Ascending aorta (tissue), 2 donors: Measurements from ENCODE around the gene EPM2AIP1. TPM values are rescaled to one million over a fixed set of nuclear protein-coding genes. Genes with fewer than 3 reads are reported as not detected.

Source experiments
- DNase-seq, 2 donors: peaks; one replicate each; pipeline ENCODE4 v3.0.0-alpha.2; 2019; ENCODE audit warnings: low spot score in 2 of 2
- H3K27ac ChIP-seq, 2 donors: fragments of 200-600 bp; sonication (generic); one replicate each; pipeline ENCODE4 v1.5.1; 2016 to 2017; ENCODE audit warnings: mild to moderate bottlenecking in 1 of 2
- H3K27me3 ChIP-seq: fragments of 200-600 bp; sonication (generic); one replicate; pipeline ENCODE4 v1.5.1; 2017
- H3K36me3 ChIP-seq, 2 donors: fragments of 200-600 bp; sonication (generic); one replicate each; pipeline ENCODE4 v1.5.1; 2016
- H3K4me1 ChIP-seq, 2 donors: fragments of 200-600 bp; sonication (generic); one replicate each; pipeline ENCODE4 v1.5.1; 2016 to 2017; ENCODE audit warnings: mild to moderate bottlenecking in 1 of 2
- H3K4me3 ChIP-seq, 2 donors: fragments of 200-600 bp; sonication (generic); one replicate each; pipeline ENCODE4 v1.5.1; 2016 to 2017; ENCODE audit warnings: mild to moderate bottlenecking in 1 of 2
- H3K9me3 ChIP-seq, 2 donors: fragments of 200-600 bp; sonication (generic); one replicate each; pipeline ENCODE4 v1.5.1; 2016
- intact Hi-C: fragments of 100-400 bp; cut with DNase I; formaldehyde crosslinking; loops from one replicate; pipeline ENCODE4 v1.15.1; 2023
- total RNA-seq: library from RNA; depleted of rRNA; stranded (reverse); fragments of >200 nt; gene quantifications from one replicate; pipeline ENCODE4 v1.1.0, GENCODE V29; 2016
- TF ChIP-seq, protein P1 (sequence below), 3 experiments: fragments of 200-600 bp in 2 of 3; fragments of 450-650 bp in 1 of 3; sonication (generic) in 2 of 3; IDR thresholded peaks; one replicate each; pipeline ENCODE4 v1.5.1; 2016 to 2019; ENCODE audit warnings: antibody characterized with exemption in 3 of 3, mild to moderate bottlenecking in 1 of 3, moderate library complexity in 1 of 3

Gene EPM2AIP1
- total RNA-seq, 1 donor from 2014 or later, result 1.9 TPM

DNA sequence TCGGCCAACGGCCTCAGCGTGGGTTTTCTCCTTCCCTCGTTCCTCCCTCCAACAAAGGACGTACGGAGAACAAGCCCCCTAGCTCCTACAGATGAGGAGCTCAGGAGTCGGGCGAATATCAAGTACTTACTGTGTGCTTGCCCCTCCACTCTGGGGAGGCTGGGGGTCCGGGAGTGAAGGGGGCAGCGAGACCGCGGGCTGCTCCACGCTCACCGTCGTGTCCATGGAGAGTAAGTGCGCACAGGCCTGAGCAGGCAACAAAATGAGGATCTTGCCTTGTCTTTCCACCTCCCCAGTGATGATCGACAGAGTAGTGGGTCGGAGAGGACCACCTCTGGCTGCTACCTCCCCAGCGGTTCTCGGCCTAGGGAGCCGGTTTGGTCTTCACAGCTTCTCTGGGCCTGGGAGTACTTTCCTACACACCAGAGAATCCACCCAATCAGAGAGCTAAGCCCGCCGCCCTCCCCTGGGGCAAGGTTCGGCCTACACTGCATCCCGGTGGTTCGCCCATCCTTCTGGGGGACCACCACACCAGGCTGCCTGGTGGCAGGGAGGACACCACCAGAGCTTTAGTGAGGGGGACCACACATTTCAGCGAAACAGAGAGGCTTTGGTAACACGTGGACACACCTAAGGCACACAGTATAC lies 47.5 kb downstream of the EPM2AIP1 start:
- Histone ChIP-seq H3K4me1 (peaks cover 4 to 16% of the 10 kb centered on the region in 2 donors), H3K27me3 (no peaks in the 10 kb centered on the region), H3K9me3 (peaks cover 0 to 10% of the 10 kb centered on the region in 2 donors), H3K36me3 (no peaks in the 10 kb centered on the region), H3K4me3 (peak overlapping the region; percentile 72 to 86), H3K27ac (peak overlapping the region; percentile 78 to 82)
- DNase-seq, result no peak
- intact Hi-C loops, result no loop called here
- TF ChIP-seq, protein P1, sequence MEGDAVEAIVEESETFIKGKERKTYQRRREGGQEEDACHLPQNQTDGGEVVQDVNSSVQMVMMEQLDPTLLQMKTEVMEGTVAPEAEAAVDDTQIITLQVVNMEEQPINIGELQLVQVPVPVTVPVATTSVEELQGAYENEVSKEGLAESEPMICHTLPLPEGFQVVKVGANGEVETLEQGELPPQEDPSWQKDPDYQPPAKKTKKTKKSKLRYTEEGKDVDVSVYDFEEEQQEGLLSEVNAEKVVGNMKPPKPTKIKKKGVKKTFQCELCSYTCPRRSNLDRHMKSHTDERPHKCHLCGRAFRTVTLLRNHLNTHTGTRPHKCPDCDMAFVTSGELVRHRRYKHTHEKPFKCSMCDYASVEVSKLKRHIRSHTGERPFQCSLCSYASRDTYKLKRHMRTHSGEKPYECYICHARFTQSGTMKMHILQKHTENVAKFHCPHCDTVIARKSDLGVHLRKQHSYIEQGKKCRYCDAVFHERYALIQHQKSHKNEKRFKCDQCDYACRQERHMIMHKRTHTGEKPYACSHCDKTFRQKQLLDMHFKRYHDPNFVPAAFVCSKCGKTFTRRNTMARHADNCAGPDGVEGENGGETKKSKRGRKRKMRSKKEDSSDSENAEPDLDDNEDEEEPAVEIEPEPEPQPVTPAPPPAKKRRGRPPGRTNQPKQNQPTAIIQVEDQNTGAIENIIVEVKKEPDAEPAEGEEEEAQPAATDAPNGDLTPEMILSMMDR (IDR thresholded peaks at IDR 0.05), result no peak

DNA sequence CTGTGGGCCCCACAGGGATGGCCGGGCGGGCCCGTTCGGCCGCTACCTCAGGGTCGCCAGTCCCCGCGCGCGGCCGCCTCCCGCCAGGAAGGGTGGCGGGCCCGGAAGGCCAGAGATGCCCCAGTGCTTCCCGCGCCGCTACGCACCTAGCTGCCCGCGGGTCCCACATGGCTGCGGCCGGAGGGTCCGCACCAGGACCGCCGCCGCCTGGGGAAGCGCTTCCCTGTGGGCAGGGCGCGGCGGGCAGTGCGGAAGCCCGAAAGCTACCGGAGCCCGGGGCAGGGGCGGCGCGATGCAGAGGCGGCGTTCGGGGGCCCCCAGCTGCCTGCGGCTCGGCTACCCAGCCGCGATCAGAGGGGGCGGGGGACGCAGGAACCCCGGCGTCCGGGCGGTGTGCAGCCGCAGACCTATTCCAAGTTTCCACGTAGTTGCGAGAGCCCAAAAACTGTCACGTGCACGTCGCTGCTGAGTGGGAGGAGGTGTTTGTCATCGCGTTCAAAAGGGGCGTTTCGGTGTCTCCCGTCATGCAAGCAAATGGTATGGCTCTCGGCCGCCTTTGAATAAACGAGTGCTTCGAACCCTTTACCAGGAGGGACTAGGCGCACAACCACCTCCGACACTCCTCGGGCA lies 48.2 kb downstream of the EPM2AIP1 start, which contains the start of gene TRANK1:
Gene TRANK1, minus strand, starts transcription at position 414 of the 630 bp plus-strand sequence. Its CDS starts 245 bp downstream, at position 169.
- no peaks in the 10 kb centered on the region for H3K27me3 ChIP-seq
- H3K9me3 ChIP-seq, result peaks cover 0 to 10% of the 10 kb centered on the region in 2 donors
- peak within 1 kb of the TSS; percentile 78 to 82 for H3K27ac ChIP-seq
- H3K4me3 ChIP-seq, result peak within 1 kb of the TSS; percentile 72 to 86
- intact Hi-C loops, result no loop called here
- peak; percentile 40 to 83 for DNase-seq
- peaks cover 4 to 16% of the 10 kb centered on the region in 2 donors for H3K4me1 ChIP-seq
- no peaks in the 10 kb centered on the region for H3K36me3 ChIP-seq
- TF ChIP-seq, protein P1 (IDR thresholded peaks at IDR 0.05), result no peak

DNA sequence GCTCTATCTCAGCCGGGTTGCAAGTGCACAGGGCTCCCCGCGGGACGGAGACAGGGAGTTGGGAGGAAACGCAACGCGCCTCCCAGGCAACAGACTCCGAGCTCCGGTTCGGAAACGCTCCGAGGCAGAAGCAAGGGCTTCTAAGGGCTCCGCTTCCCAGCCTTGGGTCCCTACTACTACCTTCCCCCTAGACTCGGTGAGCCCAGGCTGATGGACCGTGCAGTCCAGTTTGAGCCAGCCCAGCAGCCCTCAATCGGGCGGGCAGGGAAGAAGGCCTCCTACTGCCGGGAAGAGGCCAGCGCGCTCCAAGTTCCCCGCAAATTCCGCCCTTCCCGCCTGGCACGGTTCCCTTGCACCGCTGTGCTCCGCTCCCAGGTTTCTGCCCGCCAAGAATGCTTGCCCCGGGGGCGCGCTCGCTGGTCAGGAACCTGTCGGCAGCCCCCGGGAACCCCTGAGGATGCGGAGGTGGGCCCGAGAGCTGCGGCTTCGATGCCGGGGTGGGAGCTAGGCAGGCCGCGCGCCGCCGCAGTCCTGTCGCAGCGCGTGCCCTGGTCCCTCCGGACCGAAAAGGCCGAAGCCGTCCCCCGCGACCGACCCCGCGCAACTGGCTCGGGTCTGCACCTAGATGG lies 48.8 kb downstream of the EPM2AIP1 start:
- Histone ChIP-seq H3K36me3 (no peaks in the 10 kb centered on the region), H3K9me3 (peaks cover 0 to 10% of the 10 kb centered on the region in 2 donors), H3K4me1 (peaks cover 4 to 16% of the 10 kb centered on the region in 2 donors), H3K27ac (peak overlapping the region; percentile 78 to 82), H3K27me3 (no peaks in the 10 kb centered on the region), H3K4me3 (peak overlapping the region; percentile 72 to 86)
- TF ChIP-seq, protein P1 (IDR thresholded peaks at IDR 0.05), result no peak
- intact Hi-C loops, result no loop called here
- peak in 1 of 2 donors; percentile 71 for DNase-seq

DNA sequence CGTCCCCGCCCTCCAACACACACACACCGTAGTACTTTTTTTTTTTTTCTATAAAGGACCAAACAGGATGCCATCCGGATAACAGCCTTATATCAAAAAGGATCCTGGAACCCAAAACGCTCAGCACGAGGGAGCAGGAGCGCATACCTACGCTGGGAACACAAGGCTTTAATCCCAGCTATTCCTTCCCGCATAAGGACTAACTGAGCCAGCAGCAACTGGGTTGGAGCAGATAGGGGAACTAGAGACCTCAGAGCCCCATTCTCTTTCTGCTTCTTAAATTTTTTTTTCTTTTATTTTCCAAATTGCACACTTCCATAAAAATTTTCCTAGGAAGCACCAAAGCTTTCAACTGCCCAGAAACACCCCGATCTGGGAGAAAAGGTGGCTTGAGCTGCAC lies 49.3 kb downstream of the EPM2AIP1 start:
- Histone ChIP-seq H3K27ac (peak overlapping the region; percentile 78 to 82), H3K36me3 (no peaks in the 10 kb centered on the region), H3K27me3 (no peaks in the 10 kb centered on the region), H3K4me1 (peaks cover 4 to 16% of the 10 kb centered on the region in 2 donors), H3K4me3 (peak overlapping the region; percentile 72 to 86), H3K9me3 (peaks cover 0 to 10% of the 10 kb centered on the region in 2 donors)
- DNase-seq, result no peak
- TF ChIP-seq, protein P1 (IDR thresholded peaks at IDR 0.05), result no peak
- intact Hi-C loops, result no loop called here

DNA sequence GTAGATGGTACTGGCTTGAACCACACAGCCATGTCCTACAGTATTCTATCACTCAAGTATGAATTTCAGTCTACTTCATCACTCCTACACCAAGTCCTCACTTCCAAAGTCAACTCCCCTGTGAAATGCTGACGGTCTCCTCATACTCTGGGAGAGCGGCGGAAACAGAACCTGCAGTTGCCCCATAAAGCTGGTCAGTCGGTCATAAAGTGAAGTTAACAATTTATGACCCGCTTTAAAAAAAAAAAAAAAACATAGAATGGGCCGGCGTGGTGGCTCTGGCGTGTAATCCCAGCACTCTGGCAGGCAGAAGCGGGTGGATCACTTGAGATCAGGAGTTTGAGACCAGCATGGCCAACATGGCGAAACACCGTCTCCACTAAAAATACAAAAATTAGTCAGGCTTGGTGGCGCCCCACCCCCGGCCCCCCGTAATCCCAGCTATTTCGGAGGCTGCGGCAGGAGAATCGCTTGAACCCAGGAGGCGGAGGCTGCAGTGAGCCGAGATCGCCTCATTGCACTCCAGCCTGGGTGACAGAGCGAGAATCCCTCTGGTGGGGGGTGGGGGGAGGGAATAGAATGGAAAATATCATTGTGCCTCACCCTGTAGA lies 50.2 kb downstream of the EPM2AIP1 start:
- Histone ChIP-seq H3K27ac (no peak overlapping the region), H3K4me1 (peaks cover 4 to 16% of the 10 kb centered on the region in 2 donors), H3K4me3 (peak overlapping the region in 1 of 2 donors; percentile 86), H3K36me3 (no peaks in the 10 kb centered on the region), H3K9me3 (peaks cover 0 to 5% of the 10 kb centered on the region in 2 donors), H3K27me3 (no peaks in the 10 kb centered on the region)
- TF ChIP-seq, protein P1 (IDR thresholded peaks at IDR 0.05), result no peak
- intact Hi-C loops, result no loop called here
- DNase-seq, result no peak
